SK-N-MC (cell line): Measurements from ENCODE around the gene CRB1.

Source experiments
- EZH2 ChIP-seq: fragments of 200-600 bp; sonication (generic); IDR thresholded peaks from one replicate; pipeline ENCODE4 v1.6.1; 2017; ENCODE audit warnings: antibody characterized with exemption
- FOXP2 ChIP-seq: optimal IDR thresholded peaks from 2 replicates; pipeline ENCODE3; 2011; ENCODE audit warnings: mild to moderate bottlenecking, moderate library complexity; ENCODE audit not compliant: insufficient read depth; ENCODE audit errors: extremely low read length, control extremely low read depth
- POLR2AphosphoS5 ChIP-seq: IDR thresholded peaks from 2 replicates; pipeline ENCODE4 v1.6.1; 2012; ENCODE audit warnings: mild to moderate bottlenecking, low read depth, low read length, borderline replicate concordance

- TF ChIP-seq POLR2AphosphoS5 (no peak), EZH2 (no peak), FOXP2 (no peak)
Observed at GRCh38 chr1:197302775-197303174, 34.7 kb downstream of the CRB1 start.
